IMR-90 (cell line): ENCODE results near the gene CYRIA.
A peak's percentile ranks its signal among the peaks of the same experiment; 100 is the strongest.

ENCODE experiments used
- CEBPB ChIP-seq: IDR thresholded peaks from 2 replicates; pipeline ENCODE4 v1.6.1; 2012; ENCODE audit warnings: low read depth, low read length, improper control_type of control experiment
- FOS ChIP-seq: fragments of 150-350 bp; IDR thresholded peaks from 2 replicates; pipeline ENCODE4 v1.6.1; 2016; ENCODE audit warnings: low read depth, low read length
- POLR2A ChIP-seq: IDR thresholded peaks from 2 replicates; pipeline ENCODE4 v1.6.1; 2012; ENCODE audit warnings: mild to moderate bottlenecking, low read depth, low read length
- RCOR1 ChIP-seq: IDR thresholded peaks from 2 replicates; pipeline ENCODE4 v1.6.1; 2012; ENCODE audit warnings: mild to moderate bottlenecking, low read length, improper control_type of control experiment; ENCODE audit not compliant: insufficient replicate concordance
- SMC3 ChIP-seq: fragments of 150-350 bp; IDR thresholded peaks from 2 replicates; pipeline ENCODE4 v1.6.1; 2016; ENCODE audit warnings: low read depth, mild to moderate bottlenecking, antibody characterized with exemption, low read length, moderate library complexity

DNA sequence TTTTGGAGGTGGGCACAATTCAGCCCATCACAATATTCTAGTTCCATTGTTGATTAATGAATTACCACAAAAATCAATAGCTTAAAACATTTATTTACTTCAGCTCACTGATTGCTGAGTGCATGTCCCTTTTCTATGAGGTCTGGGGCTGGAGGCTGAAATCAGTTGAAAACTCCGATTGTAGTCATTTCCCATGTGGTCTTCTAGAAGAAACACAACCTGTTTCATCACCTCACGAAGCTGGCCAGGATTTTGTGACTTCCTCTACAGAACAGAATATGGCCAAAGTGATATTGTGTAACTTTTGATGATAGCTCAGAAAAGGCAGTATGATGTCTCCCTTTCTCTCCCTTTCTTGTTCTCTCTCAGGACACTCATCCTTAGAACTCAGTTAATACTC, 44.1 kb upstream of the CYRIA start:
- TF ChIP-seq CEBPB (peak; percentile 9; the same call in 1 of the 2 replicates), POLR2A (no peak), FOS (no peak), RCOR1 (no peak), SMC3 (no peak)
